ENCODE results near the gene CABP4.

The CABP4 gene

DNA sequence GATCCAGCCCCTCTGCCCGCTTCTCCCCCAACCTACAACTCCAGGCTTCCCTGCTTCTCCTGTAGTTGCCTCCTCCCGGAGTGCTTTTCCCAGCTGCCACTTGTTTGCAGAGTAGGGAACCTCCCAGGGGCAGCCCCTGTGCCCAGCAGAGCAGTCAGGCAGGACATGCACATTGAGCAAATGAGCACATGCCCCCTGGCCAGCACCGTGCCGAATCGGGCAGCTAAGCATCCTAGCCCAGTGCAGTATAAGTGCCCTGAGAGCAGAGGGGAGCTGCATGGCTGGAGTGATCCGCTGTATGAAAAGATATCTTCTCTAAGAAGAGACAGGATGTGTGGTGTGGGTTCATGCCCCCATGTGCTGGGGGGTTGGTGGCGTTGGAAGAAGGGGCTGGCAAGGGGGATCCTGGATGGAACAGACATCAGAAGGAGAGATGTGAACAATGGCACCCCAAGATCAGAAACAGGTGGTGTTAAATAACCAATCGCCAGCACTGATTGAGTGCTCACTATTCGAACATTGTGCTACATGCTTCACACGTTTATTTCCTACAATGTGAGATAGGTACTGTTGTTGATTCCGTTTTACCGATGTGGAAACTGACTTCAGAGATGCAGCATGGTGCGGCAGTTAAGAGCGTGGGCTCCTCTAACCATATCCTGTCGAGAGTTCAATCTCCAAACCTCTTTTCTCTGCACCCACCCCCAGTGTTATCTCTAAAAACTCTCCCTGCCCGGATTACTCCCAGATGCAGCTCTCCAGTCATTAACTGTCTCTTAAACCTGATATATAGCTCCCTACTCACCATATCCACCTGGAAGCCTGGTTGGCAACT is 28.9 kb downstream of the CABP4 start:
- peak; percentile 60 for DNase-seq

DNA sequence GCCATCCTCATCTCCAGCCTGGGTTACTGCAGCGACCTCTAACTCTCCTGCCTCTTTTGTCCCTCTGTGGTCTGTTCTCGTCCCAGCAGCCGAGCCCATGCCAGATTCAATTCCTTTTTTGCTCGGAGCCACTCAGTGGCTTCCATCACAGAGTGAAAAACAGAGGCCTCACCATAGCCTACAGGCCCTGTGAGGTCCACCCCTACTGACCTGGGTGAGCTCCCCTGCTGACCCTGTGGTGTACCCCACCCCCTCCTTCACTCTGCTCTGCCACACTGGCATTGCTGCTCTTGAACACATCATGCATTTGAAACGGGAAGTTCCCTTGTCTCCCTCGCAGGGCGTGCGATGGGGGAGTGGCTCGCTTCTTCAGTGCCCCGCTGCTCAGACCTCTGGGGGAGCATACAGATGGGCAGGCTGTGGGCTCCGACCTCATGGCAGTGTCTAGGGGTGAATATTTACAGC is 29.7 kb downstream of the CABP4 start:
- DNase-seq, result peak; percentile 84

DNA sequence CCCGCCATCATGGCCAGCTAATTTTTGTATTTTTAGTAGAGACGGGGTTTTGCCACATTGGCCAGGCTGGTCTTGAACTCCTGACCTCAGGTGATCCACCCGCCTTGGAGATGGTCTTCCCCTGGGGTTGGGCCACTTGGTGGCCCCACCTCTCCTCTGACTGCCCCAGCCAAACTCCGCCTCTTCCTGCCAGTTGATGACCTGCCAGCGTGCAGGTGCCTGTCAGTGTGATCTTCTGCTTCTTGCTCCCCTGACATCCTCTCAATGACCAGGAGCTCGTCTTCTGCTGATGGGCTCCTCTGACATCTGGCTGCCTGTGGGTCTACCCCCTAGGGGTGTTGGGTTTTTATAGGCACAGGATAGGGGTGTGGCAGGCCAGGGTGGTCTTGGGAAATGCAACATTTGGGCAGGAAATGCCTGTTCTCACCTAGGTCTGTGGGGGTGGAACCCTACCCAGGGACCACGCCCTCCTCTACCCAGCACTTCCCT is 30.8 kb downstream of the CABP4 start:
- DNase-seq, result peak; percentile 81

DNA sequence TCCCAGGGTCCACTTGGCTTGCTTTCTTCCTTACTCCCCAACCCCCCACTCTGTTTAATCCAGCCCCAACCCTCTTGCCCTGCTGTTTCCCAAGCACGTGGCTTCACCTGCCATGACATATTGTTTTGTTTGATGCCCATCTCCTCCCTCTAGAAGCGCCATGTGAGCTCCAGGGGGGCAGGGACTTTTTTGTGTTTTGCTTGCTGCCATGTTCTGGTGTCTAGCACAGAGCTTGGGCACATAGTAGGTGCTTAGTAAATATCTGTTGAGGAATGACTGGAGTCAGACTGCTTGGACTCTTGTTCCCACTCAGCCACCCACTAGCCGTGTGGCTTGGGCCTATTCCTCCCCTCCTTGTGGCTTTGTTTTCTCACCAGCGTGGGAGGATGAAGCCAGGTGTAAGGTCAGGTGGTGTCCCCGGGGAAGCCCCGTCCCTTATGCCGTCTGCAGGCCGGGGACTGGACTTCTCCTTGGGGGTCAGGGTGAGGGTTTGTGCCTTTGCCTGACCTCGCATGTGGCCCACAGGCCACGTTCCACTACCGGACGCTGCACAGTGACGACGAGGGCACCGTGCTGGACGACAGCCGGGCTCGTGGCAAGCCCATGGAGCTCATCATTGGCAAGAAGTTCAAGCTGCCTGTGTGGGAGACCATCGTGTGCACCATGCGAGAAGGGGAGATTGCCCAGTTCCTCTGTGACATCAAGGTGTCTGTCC is 31.5 kb downstream of the CABP4 start:
- peak; percentile 66 for DNase-seq

- DNase-seq, result no peak
Observed at GRCh38 chr11:67489203-67489884, 34.2 kb downstream of the CABP4 start.

- no peak for DNase-seq
Observed at GRCh38 chr11:67489885-67490726, 35.0 kb downstream of the CABP4 start.

DNA sequence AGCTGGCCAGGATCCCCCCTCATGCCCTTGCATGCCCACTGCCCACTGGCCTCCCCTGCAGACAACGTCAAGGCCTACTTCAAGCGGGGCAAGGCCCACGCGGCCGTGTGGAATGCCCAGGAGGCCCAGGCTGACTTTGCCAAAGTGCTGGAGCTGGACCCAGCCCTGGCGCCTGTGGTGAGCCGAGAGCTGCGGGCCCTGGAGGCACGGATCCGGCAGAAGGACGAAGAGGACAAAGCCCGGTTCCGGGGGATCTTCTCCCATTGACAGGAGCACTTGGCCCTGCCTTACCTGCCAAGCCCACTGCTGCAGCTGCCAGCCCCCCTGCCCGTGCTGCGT is 35.5 kb downstream of the CABP4 start:
- DNase-seq, result no peak

DNA sequence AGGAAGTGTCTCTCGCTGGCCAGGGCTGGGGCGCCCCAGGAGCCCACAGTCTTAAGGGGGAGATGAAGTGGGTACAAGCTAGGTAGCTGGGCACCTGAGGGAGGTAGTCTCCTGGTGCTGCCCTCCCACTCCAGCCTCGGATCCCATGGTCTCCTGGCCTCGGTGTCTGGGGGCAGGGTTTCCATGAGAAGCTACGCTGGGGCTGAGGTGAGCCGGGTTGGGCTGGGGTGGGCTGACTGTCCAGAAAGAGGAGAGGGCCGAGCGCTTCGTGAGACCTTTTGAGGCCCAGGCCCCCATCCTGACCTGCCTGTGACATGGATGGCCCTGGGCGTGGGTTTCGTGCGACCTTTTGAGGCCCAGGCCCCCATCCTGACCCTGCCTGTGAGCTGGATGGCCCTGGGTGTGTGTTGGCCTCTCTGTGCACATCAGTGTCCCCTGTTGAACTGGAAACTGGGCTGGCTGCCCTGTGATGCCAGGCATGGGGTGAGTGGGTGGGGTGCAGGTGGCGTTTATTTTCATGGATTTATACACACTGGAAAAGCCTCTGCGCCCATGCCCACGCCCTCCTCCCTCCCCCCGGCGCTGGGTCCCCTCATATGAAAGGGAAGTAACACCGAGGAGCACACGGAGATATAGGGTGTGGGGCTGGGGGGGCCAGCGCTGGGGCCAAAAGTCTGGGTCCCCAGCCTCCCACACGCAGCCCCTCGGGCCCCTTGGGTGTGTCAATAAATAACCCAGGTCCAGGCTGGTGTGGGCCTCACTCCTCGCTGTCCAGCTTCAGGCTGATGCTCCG is 36.3 kb downstream of the CABP4 start:
- DNase-seq, result no peak

DNA sequence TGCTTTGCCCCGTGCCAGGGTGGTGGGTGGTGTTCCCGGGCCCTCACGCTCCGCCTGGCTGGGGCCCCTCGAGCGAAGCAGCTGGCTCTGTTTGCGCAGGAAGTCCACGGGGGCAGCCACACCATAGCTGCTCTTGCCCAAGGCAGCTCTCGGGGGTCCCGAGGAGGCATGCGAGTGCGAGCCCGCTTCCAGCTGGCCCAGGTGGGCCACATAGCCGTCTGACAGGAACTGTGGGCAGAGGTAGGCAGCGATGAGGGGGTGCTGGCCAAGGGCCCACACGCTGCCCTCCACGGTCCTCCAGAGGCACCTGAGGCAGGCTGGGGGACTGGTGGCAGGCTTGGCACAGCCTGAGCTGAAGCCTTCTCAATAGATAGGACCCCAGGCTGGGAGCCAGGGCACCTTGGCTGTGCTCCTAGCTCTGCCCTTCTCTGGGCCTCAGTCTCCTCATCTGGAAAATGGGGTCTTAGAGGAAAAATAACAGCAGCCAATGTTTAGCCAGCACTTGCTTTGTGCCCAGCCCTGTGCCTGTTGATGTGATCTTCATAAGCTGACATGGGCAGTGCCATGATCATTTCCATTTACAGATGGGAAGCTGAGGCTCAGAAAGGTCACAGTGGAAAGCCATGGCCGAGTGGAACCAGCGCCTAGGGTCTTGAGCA is 37.0 kb downstream of the CABP4 start:
- DNase-seq, result no peak

DNA sequence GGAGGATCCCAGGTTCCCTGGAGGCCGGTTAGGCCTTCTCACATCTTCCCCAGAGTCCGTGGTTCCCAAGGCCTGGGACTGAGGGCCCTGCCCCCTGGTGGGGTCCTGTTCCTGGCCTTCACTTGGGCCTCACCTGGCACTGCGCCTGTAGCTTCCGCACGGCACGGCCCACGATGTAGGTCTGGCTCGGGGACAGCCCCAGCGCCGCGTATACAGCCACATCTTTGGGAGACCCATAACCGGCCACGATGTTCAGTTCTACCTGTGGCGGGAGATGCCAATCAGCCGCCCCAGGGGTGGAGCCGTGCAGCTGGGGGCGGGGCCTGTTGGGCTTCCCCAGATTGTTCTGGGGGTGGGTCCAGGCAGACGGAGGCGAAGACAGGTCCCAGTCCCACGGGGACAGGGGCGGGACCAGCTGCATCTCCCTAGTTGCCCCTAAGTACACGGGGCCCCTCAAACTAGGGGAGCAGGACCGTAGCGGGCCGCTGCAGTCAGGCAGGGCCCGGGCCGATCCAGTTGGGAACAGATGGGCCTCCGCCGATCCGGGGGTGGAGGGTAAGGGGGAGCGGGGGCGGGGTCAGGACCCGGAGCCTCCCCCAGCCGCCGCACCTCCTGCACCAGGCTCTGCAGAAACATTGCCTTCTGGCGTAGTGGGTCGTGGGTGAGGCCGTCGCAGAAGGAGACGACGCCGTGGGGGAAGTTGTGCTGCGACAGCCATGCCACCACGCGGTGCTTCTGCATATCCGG is 37.8 kb downstream of the CABP4 start:
- DNase-seq, result peak; percentile 58

DNA sequence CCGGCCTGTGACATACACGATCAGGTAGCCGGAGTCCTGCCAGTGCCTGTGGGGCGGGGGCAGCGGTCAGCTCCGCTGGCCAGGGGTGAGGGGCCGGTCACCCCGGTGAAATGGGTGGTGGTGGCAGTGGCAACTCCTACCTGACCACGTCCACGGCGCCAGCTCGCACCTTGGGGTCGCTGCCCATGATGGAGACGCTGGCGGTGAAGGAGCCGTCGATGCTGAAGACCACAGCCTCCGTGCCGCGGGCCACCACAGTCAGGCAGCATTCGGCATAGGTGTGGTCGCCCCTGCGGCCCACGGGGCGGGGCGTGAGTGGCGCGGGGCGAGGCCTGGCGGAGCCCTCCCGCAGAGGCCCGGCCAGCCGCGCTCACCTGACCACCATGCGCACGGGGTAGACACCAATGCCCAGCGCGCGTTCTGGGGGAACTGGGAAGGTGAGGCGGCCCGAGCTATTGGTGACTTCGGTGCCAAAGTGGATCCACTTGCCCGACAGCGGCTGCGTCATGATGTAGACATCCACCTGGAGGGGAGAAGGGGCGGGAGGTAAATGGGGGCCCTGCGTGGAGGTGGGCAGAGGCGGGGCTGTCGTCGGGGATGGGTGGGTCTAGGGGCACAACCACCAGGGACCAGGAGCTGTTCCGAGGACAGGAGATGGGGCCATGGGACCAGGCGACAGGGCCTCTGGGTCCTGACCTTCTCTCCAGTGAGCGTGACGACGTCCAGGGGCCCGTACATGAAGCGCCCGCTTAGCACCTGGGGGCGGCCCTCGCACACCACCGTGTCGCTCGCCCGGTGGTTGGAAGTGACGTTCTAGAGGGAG is 38.6 kb downstream of the CABP4 start:
- DNase-seq, result no peak

GRCh38 chr11:67494371-67495233 is 39.4 kb downstream of the CABP4 start:
- no peak for DNase-seq

DNA sequence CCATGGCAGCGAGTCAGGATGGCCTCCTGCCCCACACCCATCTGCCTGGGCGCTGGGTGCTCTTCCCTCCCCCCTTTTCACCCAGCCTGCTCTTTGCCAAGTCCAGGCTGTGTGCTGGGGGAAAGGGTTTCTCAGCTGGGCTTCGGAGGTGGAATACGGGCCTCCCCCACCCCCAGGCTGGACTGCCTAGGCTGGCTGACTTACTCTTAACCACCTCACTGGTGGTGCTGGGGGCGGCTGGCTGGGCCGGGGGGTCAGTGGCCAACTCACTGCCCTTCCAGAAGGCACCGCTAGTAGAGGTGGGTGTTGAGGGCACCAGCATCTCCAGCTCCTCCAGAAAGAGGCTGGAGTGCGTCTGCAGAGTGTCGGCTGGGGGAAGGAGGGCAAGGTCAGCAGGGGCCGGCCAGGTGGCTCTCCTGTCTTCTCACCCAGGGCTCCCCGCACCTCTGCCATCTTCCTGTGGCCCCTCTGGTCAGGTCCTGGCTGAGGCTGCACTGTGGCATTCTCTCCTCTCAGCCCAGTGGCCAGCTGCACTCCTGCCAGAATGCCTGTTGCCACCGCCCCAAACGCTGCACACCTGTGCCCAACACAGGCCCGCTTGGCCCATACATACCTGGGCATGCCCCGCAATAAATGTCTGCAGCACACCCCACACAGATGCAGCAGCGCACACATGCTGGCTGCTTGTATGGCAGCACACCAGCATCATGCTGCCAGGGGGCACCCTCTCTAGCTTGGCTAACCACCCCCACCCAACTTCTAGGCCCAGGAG is 40.3 kb downstream of the CABP4 start:
- no peak for DNase-seq

DNA sequence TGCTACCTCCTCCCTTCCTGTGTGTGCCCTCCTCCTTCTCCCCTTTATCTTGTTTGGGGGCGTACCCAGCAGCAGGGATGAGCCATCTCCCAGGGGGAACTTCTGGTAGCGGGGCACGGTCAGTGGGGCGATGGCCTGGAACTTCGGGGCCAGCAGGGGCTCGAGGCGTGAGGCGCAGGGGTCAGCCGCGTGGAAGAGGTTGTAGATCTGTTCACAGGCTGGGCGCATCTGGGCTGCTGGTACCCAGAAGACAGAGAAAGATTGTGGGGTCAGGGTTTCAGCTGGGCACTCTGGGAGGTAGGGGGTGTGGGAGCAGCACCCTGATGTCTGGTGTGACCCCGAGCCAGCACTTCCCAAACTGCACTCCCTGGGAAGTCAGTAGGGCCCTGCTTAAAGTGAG is 41.0 kb downstream of the CABP4 start:
- DNase-seq, result no peak

- no peak for DNase-seq
Observed at GRCh38 chr11:67497656-67498291, 42.6 kb downstream of the CABP4 start.

DNA sequence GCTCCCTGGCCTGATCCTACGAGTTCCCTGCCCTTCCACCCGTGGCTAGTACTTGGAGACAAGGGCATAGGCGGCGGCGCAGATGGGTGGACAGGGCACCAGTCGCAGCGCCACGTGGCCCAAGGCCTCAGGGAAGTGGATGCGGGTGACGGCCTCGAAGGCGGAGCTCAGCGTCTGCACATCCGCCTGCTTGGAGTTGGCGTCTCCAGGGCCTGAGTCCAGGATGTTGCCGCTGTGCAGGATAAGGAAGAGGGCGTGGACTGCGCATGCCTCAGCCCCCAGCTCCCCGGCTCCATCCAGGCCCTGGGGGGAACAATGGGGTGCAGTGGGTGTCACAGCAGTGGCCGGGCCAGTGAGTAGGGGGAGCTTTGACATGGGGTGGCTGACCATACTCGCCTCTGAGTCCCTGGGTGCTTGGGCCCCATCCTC is 43.4 kb downstream of the CABP4 start:
- no peak for DNase-seq

GRCh38 chr11:67499808-67500483 is 44.8 kb downstream of the CABP4 start:
- DNase-seq, result no peak
